GM18870 (cell line): Measurements from ENCODE around the gene TCF7L1.
"Not testable (repeated sequence)": the region's sequence is repeated elsewhere in the genome, so short reads cannot be mapped to it uniquely, and the experiment has no call there.

Experiments used
- ATAC-seq: cut with Tn5 transposase; IDR thresholded peaks from one replicate; pipeline ENCODE4 v1.9.1; 2021; ENCODE audit warnings: moderate library complexity; ENCODE audit not compliant: unreplicated experiment

TCF7L1 gene

DNA sequence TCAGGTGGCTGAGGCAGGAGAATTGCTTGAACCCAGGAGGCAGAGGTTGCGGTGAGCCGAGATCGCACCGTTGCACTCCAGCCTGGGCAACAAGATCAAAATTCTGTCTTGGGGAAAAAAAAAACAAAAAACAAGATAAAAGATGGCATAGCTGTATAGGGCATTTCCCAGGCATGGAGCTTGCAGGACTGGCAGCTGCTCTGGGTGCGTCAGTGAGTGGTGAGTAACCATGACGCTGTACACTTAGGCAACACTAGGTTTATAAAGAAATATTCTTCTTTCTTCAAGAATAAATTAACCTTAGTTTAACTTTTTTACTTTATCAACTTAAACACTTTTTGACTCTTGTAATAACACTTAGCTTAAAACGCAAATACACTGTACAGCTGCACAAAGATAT lies 179.2 kb downstream of the TCF7L1 start:
- no peak for ATAC-seq

DNA sequence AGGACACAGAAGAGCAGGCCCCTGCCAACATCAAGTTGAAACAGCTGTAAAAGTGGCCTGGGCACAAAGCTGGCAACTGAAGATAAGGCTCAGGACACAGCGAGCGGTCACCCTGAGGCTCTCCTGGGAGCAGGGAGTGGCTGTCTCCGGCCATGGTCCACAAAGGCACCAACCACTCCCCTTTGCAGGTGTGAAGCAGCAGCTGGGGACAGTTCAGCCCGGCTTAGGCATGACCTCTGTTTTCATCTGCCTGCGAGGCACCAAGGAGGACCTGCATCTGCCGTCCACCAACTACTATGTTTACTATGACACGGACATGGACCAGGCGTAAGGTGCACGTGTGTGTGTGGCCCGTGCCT lies 181.7 kb downstream of the TCF7L1 start:
- ATAC-seq: no peak

DNA sequence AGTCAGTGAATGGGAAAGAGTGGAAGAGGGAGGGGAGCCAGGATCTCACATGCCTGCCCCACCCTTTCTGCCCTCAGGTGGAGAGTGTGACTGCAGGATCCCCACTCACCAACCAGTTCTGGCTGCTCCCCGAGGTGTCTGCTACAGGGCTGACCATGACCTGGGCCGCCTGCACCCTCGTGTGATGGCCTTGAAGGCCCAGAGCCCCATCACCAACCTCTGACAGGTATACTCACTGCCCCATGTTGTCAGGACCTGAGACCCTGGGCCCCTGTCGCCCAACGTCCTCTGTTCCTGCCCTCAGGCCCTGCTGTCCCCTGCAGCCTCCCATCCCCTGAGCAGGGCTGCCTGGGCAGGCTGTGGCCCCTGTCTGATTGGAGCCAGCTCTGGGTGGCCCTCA lies 182.7 kb downstream of the TCF7L1 start:
- not testable (repeated sequence) for ATAC-seq

DNA sequence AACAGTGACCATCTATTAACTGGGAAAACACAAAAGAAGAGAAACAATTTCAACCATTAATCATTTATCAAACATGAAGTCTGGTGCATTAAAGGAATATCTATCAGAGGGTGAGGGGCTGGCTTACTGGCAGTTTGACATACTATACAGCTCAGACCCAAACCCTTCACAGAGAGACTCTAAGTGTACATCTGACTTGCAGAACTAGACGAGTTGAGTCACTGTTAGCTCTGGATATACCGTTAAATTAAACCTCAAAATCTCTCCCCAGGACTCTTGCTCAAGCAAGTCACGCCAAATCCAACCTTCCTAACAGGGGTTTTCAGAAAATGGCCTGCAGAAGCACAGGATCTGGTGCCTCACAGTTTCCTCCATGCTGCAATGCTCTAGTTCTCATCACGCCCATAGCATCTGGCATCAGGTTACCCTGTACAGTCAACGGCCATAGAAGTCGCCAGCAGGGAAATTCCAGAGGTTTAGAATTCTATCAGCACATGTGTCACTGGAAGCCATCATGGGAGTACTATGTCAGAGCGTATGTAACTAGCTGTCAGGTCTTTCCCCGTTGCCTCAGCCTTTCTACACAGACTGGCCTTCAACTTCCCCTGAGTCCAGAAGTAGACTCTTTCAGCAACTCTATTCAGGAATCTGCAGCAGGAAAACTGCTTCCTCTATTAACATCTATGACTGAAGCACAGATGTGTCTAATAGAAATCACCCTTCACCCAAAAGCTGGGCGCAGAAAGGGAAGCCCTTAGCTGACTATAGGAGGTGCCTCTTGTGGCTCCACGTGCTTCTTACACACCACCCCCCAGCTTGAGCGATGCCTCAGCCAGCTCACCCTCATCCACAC lies 185.3 kb downstream of the TCF7L1 start:
- ATAC-seq: peak; percentile 63

DNA sequence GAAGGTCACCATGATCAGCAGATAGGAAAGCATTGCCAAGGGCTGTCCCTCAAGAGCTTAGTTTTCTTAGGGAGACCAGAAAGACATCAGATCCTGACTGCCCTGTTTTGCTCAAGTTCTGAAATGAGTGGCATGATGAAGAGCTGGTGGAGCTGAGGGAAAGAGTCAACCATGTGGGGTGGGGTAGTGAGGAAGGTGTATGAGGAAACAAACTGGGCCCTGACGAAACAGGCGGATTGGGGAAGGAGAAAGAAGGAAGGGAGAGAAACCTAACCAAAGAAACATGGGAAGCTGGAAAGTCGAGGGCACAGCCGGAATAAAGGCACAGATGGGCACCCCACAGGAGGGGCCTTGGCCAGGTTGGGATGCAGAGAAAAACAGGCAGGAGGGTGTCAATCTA lies 186.6 kb downstream of the TCF7L1 start:
- no peak for ATAC-seq

DNA sequence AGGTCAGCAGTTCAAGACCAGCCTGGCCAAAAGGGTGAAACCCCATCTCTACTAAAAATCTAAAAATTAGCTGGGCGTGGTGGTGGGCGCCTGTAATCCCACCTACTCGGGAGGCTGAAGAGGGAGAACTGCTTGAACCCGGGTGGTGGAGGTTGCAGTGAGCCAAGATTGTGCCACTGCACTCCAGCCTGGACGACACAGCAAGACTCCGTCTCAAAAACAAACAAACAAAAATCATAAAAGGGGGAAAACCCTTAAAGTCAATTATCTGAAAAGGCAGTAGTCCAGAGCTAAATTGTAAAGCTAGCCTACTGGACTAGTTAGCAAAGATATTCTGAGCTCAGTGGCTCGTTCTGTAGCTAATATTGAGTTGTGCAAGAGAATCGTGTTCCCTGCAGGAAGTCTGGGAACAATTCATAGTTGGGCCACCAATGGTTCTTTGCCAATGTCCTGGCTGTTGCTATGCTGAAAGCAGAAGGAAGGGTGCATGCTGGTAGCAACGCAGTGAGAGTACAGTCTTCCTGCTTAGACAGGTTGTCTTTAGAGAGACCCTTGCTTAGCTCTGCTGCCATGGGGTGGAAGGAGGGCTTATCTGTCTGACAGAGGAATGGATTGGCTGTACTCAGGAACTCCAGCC lies 190.3 kb downstream of the TCF7L1 start:
- no peak for ATAC-seq

DNA sequence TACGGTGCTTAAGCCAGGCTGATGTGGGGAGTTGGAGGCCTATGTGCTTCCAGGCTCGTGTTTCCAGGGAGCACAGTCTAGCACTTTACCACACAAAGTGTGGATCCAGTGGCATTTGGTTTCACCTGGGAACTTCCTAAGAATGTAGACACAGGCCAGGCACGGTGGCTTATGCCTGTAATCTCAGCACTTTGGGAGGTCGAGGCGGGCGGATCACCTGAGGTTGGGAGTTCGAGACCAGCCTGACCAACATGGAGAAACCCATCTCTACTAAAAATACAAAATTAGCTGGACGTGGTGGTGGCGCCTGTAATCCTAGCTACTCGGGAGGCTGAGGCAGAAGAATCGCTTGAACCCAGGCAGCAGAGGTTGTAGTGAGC lies 190.8 kb downstream of the TCF7L1 start:
- not testable (repeated sequence) for ATAC-seq

DNA sequence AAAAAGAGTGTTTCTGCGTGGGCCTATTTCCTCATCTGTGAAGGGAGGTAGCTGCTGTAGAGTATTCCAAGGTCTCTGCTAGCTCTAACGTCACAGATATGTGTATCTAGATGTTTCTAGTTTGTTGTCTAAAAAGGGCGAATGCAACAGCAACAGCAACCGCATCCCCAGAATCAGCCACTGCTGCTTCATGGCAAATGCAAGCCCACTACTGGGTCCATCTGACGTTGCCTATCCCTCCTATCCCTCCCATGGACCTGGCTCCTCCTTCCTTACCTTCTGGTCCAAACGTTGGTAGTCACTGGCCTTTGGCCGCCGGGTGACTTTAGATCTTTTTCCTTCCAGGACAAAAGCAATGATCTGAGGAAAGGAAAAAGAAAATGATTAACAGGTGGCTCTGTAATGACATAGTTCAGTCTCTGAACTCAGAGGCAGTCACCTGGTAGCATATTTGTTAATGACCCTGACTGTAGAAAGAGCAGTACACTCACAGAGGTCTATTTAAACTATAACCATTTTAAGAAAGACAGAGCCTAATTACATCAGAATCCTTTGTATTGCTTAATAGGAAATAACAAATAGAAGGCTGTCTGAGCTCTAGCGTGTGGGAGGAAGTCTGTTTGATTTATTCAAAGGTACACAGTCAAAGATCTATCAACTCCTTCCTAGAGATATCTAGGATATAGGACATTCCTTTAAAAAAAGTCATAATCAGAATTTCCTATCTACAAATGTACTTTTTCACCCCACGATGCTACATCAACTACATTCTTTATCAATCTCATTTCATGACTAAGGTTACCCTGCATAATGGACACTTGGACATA lies 191.7 kb downstream of the TCF7L1 start:
- no peak for ATAC-seq

DNA sequence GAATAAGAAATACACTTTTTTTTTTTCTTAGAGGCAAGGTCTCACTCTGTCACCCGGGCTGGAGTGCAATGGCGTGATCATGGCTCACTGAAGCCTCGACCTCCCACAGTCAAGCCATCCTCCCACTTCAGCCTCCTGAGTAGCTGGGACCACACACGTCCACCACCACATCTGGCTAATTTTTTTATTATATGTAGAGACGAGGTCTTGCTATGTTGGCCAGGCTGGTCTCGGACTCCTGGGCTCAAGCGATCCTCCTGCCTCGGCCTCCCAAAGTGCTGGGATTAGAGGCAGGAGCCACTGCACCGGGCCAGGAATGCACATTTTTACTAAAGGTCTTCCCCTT lies 192.2 kb downstream of the TCF7L1 start:
- ATAC-seq: no peak

DNA sequence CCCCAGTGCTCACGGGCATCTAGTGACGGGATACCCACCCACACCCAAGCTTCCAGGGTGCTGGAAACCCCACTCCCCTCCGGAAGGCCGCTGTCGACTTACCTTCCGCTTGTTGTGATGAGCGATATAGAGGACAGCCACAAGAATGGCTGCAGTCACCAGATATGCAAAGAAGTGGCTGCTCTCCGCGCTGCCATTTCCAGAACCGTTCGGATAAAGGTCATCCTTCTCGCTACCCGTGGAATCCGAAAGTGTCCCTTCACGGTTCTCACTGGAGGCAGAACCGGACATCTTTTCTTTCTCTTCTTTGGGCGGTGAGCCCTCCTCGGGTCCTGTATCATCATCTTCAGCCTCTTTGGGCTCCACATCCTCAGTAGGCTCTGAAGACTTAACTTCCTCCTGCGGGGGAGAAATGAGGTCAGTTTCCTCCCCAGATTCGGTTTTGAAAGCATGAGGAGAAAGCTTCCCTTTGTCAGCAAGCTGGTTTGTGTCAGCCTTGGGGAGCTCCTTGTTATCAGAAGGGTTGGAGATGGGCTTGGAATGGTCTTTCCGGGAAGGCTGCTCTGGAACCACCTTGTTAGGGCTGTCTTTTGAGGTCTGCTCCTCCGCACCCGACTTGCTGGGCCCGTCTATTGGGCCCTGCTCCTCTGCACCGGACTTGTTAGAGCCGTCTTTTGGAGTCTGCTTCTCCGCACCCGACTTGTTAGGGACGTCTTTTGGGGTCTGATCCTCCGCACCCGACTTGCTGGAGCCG lies 193.4 kb downstream of the TCF7L1 start:
- ATAC-seq: no peak

DNA sequence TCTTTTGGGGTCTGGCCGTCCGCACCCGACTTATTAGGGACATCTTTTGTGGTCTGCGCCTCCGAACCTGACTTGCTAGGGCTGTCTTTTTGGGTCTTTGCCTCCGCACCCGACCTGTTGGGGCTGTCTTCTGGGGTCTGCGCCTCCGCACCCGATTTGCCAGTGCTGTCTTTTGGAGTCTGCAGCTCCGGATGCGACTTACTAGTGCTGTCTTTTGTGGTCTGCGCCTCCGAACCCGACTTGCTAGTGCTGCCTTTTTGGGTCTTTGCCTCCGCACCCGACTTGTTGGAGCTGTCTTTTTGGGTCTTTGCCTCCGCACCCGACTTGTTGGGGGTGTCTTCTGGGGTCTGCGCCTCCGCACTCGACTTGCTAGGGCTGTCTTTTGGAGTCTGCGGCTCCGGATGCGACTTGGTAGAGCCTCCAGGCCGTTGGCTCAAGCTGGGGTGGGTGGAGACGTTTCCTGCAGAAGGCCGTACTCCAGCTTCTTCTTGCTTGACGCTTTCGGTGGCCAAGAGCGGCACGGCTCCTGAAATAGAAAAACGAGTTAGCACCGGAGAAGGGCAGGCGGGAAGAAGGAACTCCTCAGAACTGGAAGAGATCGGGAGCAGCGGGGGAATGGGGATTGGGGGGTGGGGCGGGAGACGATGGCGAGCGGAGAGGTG lies 194.1 kb downstream of the TCF7L1 start:
- ATAC-seq: no peak

DNA sequence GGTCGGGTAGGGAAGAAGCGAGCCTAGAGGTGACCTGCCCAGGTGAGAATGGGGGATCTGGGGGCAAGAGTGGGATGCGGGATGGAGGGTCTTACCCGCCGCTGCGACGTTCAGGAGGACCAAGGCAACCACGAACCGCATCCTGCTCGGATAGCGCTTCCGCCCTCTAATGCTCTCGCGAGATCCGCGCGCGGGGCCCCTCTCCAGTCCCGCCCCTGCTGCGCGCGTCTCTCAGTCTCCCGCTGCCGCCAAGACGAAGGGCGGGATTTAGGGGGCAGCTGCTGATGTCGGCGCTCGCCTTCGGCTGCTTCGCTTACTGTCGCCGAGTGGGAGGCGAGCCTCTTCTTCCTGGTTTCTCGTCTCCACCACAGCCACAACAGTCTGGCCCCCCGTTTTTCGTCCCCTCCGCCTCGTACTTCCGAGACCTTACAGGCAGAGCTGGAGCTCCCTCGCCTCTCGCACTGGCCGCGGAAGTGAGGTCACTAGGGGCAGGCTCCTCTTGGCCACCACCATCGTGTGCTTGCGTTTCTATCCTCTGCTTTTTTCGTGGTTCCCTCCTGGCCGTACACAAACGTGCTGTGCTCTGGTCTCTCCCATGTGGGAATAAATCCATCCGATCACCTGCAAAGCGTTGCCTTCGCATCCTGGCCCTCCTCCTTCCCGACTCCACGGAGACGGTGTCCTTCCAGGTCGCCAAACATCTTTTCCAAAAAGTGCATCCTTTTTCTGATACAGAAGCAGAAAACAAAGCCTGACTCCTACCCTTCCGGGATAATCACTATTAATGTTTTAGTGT lies 194.8 kb downstream of the TCF7L1 start, which contains the start of gene TGOLN2:
TSS of gene TGOLN2 (minus strand) at position 168 of the 796 bp plus-strand sequence. CDS start at position 141, 27 bp downstream.
- ATAC-seq: peak; percentile 70

DNA sequence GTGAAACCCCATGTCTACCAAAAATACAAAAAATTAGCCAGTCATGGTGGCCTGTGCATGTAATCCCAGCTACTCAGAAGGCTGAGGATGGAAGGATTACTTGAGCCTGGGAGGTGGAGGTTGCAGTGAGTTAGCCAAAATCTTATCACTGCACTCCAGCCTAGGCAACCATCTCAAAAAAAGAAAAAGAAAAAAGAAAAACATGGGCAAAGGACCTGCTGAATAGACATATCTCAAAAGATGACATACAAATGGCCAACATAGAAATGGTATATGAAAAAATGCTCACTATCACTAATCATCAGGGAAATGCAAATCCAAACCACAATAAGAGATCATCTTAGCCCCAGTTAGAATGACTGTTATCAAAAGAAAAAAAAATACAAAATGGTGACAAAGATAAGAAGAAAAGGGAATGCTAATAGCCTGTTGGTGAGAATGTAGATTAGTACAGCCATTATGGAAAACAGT lies 196.0 kb downstream of the TCF7L1 start:
- ATAC-seq: no peak

DNA sequence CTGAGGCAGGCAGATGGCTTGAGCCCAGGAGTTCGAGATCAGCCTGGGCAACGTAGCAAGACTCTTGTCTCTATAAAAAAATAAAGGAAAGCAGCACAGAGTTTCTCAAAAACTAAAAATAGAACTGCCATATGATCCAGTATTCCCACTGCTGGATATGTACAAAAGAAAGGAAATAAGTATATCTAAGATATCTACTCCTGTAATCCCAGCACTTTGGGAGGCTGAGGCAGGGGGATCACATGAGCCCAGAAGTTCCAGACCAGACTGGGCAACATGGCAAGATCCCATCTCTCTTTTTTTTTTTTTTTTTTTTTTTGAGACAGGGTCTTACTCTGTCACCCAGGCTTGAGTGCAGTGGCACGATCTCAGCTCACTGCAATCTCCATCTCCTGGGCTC lies 196.5 kb downstream of the TCF7L1 start:
- ATAC-seq: not testable (repeated sequence)

DNA sequence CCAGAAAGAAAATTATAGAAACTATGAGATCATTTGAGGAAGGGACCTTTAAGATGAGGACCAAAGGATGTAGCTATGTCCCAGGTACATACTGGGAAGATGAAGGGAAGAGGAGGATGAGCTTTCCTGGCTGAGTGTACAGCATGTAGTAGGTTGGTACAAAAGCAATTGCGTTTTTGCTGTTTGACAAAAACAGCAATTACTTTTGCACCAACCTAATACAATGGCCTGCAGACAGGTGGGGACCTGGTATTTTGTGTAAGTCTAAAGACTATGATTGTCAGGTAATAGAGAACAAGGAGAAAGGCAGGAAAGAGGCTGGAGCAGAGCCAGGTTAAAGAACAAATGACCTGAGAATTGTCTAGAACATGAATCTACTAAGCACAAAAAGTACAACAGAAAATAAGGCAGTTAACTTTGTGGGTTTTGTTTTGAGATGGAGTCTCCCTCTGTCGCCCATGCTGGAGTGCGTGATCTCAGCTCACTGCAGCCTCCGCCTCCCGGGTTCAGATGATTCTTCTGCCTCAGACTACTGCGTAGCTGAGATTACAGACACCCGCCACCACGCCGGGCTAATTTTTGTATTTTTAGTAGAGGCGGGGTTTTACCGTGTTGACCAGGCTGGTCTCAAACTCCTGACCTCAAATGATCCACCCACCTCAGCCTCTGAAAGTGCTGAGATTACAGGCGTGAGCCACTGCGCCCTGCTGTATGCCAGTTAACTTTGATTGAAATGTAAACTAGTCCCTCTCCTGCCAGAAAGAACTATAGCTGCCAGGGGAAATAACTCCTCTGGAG lies 197.8 kb downstream of the TCF7L1 start:
- ATAC-seq: no peak

DNA sequence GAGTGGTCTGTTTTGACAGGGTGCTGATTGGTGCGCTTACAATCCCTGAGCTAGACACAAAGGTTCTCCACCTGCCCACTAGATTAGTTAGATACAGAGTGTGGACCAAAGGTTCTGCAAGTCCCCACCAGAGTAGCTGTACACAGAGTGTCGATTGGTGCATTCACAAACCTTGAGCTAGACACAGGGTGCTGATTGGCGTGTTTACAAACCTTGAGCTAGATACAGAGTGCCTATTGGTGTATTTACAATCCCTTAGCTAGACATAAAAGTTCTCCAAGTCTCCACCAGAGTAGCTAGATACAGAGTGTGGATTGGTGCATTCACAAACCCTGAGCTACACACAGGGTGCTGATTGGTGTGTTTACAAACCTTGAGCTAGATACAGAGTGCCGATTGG lies 200.7 kb downstream of the TCF7L1 start:
- ATAC-seq: not testable (repeated sequence)

DNA sequence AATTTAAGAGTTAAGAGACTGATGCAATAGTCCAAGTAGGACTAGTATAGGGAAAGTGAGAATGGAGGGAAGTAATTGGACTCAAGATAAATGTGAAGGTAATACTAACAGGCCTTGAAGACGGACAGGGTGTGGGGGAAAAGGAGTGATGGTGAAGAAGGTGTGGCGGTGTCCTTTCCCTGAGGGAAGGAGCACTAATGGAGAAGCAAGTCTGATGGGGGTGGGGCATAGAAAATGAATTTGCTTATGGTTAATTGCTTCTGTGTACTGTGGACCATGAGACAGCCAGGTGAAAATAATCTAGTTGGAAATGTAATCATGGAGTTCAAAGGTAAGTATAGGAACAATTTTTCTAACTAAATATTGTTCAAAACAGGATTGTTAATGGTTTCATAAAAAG lies 201.7 kb downstream of the TCF7L1 start:
- ATAC-seq: no peak

DNA sequence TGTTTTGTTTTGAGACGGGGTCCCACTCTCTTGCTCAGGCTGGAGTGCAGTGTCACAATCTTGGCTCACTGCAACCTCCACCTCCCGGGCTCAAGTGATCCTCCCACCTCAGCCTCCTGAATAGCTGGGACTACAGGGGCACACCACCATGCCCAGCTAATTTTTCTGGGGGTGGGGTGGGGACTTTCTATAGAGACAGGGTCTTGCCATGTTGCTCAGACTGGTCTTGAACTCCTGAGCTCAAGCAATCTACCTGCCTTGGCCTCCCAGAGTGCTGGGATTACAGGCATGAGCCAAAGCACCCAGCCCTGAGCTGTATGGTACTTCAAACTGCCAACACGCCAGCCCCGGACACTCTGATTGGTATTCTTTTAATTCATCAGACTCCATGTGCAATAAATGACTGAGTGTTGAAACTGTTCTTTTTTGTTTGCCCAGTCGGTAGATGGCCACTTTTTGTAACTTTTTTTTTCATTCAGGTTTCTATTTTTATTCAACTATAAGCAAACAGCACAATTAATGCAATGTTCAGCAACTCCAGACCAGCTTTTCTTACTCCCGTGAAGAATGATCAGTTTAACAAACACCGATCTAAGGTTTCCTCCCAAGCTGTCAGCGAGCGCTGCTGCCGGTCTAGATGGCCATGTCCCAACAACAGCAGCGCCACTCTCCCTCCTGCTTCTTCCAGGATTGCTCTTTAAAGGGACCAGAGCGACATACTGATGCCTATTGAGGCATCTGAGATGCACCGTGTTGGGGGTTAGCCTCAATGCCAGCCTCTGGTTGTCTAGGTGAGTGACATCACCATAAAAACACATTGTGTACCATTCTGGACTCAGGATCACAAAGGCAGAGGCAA lies 207.1 kb downstream of the TCF7L1 start:
- ATAC-seq: no peak
